Prostate gland (tissue), 2 donors: ENCODE data around the gene CD58.

Experiments used
- CTCF ChIP-seq, 4 experiments: fragments of 200-600 bp in 2 of 4; fragments of 450-650 bp in 2 of 4; sonication (generic) in 2 of 4; IDR thresholded peaks; 1 replicate in 3 of 4; 2 replicates in 1 of 4; pipeline ENCODE4 v1.5.1; 2016 to 2019; ENCODE audit warnings: antibody characterized with exemption in 4 of 4, mild to moderate bottlenecking in 2 of 4, moderate library complexity in 2 of 4
- POLR2A ChIP-seq: fragments of 450-650 bp; IDR thresholded peaks from one replicate; pipeline ENCODE4 v1.6.1; 2016; ENCODE audit warnings: antibody characterized with exemption, mild to moderate bottlenecking
- POLR2AphosphoS5 ChIP-seq: sonication (generic); formaldehyde crosslinking; IDR thresholded peaks from one replicate; pipeline ENCODE4 v1.6.1; 2017; ENCODE audit warnings: antibody characterized with exemption

DNA sequence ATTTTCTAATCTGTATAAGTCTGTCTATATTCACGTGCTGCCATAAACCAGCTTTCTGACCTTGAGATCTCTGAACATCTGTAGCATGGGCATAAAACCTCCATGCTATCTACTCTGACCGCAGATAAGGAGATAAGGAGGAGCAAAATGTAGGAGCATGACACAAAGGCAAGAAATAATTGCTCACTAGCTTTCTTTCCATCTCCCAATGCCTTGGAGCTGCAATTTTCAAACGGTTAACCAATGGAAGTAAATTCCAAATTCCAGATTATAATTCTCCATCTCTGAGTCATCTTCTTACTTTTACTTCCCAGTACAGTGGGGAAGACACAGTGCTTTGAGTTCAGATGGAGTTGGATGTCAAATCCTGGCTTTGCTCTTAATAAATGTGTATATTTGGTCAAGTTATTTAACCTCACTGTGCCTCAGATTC lies 41.6 kb downstream of the CD58 start:
- TF ChIP-seq CTCF (IDR thresholded peaks at IDR 0.05), result no peak
- TF ChIP-seq POLR2A, result no peak
- no peak for TF ChIP-seq POLR2AphosphoS5
